IPS-NIHi11 (cell line): ENCODE data around the gene SCG5.
"Not testable (repeated sequence)": the region's sequence is repeated elsewhere in the genome, so short reads cannot be mapped to it uniquely, and the experiment has no call there.

ENCODE experiments used
- DNase-seq: peaks from one replicate; pipeline ENCODE4 v3.0.0; 2012; ENCODE audit warnings: mixed read lengths, low spot score

Gene SCG5, protein sequence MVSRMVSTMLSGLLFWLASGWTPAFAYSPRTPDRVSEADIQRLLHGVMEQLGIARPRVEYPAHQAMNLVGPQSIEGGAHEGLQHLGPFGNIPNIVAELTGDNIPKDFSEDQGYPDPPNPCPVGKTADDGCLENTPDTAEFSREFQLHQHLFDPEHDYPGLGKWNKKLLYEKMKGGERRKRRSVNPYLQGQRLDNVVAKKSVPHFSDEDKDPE

DNA sequence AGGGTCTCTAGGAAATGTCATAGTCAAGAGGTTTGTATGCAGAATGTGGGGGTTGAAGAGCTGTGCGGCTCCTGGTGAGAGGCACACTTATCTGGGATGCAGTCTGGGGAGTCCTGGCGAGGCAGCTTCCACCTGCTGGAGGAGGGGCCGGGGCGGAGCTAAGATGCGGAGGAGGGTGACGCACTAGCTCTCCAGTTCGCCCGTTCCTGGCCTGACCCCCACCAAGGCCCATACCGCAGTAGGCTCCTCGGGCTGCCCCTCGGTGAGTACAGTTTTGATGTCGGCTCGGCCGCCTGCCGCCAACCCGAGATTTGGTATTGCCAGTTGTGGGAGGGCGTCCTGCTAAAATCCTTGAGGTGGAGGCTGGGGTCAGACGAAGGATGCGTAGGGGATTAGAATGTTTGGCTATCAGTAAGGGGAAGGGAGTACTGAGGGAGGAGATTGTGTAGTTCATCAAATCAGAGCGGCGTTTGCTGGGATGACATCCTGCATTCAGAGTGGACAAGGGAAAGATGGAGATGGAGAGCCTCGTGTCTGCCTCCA is at the start of gene SCG5:
TSS of gene SCG5 (plus strand) at position 194 of the 543 bp plus-strand sequence. CDS start 1,883 bp downstream, outside the sequence.
- peak; percentile 86 for DNase-seq

DNA sequence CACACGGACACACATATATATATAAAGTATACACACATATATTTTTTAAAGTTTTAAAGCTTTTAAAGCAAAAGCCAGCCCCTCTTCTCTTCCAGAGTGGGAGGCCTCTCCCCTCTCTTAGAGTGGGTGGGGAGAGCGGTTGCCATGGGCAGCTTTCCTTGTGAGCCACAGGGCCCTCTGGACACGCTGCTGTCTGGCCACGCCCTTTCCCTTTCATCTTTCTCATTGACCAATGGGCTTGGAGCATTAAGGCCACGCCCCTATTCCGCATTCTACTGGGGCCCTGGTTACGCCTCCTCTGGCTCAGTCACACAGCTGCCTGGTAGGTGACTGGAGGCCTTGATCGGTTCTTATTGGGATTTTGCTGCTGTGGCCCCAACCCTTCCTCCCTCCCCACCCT is 48.4 kb upstream of the SCG5 start, which contains the start of gene GOLGA8N:
TSS of gene GOLGA8N (plus strand) at position 306 of the 400 bp plus-strand sequence.
- not testable (repeated sequence) for DNase-seq

DNA sequence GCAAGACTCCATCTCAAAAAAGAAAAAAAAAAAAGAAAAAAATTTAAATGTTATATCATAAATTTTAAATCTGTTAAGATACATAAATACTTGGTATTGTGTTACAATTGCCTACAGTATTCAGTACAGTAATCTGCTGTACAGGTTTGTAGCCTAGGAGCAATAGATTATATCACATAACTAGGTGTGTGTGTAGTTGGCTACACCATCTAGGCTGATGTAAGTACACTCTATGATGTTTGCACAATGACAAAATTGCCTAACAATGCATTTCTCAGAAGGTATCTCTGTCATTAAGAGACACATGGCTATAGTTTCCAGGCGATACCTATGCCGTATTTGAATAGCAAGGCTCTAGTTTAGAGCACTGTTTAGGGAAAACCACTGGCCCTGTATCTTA is 32.0 kb upstream of the SCG5 start:
- not testable (repeated sequence) for DNase-seq

DNA sequence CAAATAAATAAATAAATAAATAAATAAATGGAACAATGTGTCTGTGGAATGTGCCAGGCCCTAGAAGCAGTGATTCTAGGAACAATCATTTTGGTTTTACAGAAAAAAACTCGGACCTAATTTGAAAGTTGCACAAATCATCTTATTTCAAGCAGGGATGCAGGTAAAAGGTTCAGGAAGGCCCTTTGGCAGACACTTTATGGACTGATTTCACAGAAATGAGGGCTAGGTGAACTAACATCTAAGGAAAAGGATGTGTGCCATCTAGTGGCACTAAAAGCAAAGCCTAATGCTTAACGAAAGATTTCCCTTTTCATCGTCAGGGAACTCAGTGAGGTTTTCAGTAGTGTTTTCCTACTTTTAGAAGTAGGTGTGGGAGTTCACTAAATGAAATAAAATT is 30.8 kb upstream of the SCG5 start:
- not testable (repeated sequence) for DNase-seq

DNA sequence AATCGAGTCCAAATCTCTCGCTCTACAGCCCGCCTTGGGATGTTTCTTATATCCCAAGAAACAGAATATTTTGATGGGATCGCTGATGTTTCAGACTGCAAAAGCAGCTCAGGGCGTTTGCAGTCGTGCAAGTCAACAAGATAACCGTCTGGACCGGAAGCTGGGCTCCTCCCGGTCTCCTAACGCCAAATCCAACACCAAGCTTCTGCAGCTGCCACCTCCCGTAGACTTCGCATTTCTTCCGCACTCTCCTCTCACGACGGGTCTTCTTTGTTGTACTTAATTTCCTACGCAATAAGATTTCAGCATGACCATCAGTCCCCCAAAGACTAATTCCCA is 26.8 kb upstream of the SCG5 start:
- not testable (repeated sequence) for DNase-seq

DNA sequence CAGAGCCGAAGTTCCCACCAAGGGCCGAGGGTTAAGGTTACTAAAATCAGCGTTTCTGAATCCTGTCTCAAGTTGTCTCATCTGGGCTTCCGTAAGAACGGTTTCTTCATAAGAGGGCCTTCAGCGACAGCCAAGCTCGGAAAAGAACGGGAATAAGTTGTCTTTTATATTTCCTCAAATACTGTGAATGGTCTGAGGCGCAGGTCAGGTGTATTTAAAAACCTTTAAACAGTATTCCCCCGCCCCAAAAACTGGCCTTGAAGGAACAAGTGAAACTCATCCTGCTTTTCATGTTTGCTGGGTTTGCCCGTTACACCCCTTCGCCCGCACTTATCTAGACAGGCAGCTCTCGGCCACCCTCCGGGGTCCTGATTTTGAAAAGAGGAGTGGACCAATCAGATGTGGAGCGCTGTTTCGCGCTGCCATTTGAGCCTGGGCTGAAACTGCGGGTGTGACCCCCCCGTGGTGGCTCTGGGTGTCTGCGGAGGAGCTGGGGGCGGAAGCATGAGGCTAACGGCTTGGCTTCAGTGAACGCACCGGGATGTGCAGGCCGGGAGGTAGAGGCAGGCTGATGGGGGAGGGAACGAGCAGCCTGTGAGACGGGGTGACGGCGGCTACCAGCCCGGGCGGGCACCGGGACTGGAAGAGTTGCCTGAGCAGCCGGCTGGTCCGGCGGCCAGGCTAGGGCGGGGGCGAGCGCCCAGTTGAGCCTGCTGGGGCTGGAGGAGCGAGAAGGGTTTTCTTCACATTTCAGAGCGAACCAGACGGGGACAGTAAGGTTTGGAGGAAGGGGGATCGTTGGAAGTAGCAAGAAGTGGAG is 26.2 kb upstream of the SCG5 start, which contains the start of gene ARHGAP11A:
TSS of gene ARHGAP11A (plus strand) at position 454 of the 820 bp plus-strand sequence. CDS start 708 bp downstream, outside the sequence.
- DNase-seq, result peak; percentile 34

DNA sequence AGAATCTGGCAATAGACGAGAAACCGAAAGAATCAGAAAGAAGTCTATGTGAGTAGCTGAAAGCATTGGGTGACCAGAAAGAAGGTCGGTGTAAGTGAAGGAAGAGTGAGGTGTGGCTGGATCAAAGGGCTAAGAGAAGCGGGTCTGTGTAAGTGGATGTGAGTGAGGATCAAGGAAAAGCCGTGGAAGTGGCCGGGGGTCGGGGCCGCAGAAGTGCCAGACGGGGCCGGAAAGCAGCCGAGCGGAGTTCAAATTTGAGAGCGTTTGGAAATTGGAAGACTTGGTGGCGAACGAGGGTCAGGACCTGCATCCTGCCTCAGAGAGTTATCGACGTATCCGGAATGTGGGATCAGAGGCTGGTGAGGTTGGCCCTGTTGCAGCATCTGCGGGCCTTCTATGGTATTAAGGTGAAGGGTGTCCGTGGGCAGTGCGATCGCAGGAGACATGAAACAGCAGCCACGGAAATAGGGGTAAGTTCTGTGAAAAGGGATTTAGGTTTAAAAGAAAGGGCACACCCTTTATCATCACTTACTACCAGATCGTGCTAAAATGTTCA is 25.6 kb upstream of the SCG5 start:
- DNase-seq, result not testable (repeated sequence)

DNA sequence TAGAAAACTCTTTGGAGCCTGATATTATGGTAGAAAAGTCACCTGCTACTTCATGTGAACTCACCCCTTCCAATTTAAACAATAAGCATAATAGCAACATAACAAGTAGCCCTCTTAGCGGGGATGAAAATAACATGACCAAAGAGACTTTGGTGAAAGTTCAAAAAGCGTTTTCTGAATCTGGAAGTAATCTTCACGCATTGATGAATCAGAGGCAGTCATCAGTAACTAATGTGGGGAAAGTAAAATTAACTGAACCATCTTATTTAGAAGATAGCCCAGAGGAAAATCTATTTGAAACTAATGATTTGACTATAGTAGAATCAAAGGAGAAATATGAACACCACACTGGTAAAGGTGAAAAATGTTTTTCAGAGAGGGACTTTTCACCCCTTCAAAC is 5.1 kb upstream of the SCG5 start:
- DNase-seq, result no peak

DNA sequence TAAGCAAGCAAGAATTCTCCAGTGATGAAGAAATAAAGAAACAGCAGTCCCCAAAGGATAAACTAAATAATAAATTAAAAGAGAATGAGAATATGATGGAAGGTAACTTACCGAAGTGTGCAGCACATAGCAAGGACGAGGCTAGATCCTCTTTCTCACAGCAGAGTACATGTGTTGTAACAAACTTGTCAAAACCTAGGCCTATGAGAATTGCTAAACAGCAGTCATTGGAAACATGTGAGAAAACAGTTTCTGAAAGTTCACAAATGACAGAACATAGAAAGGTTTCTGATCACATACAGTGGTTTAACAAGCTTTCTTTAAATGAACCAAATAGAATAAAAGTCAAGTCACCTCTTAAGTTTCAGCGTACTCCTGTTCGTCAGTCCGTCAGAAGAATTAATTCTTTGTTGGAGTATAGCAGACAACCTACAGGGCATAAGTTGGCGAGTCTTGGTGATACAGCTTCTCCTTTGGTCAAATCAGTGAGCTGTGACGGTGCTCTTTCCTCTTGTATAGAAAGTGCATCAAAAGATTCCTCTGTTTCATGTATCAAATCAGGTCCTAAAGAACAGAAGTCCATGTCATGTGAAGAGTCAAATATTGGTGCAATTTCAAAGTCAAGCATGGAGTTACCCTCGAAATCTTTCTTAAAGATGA is 4.5 kb upstream of the SCG5 start:
- DNase-seq, result no peak

DNA sequence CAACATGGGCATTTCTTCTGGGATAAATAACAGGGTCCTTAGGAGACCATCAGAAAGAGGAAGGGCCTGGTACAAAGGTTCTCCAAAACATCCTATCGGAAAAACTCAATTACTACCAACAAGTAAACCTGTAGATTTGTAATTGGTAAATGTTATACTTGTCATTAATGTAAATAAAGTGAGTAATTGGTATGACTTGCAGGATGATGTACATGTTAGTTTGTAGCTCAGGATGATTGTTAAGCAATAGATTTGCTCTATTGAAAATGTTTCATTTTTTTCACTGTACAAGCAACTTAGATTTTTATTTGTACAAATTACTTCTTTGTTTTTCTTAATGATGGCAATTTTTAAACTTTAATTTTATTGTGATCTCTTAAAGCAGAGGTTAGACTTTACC is 3.8 kb upstream of the SCG5 start:
- DNase-seq, result no peak

DNA sequence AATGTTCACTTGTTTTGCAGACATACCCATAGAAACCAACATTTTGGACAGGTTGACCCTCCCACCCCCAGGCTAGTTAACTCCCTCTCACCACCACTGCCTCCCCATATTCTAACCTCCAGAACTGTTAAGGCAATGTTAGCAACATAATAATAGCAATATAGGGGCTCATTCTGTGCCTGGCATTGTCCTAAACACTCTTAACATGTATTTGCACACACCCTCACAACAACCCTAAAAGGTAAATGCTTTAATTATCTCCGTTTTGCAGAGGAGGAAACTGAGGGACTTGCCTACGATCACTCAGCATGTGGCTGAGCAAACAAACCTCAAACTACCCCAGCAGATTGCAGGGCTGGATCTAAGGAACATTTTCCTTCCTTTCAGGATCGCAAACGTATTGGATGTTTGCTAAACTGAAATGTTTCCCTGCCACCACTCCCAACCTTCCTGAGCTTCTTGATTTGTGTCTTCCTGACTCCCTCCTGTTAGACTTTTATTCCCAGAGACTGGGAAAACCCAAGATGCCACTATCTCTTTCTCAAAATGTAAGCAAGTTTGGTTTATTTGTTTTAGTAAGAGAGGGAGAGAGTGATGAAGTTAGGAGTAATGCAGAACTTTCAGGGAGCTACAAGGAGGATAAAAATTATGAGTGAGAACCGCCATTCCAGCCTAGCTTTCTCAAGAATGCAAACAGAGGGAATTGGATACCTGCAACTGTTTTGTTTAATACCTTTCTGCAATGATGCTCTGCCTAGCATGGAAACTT is 1.3 kb downstream of the SCG5 start:
- no peak for DNase-seq

DNA sequence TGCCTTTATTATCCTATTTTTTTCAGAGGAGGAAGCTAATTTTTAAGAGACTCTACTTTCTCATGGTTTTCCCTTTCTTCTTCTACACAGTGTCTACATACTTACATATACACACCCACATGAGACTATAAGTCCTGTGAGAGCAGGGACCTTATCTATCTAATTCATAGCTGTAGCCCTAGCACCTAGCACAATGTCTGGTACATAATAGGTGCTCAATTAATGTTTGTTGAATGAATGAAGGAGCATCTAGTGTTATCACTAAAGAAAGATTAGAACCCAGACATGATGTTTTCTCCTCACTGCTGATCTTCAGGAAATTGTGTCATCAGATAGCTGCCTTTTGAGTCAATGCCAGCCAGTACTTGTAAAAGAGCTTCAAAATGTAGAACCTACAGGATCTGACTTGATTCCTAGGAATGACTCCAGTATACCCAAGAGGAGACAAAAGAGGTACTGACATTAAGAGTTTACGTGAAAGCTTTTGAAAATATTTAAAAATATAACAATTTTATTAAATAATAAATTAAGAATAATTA is 2.5 kb downstream of the SCG5 start:
- no peak for DNase-seq

DNA sequence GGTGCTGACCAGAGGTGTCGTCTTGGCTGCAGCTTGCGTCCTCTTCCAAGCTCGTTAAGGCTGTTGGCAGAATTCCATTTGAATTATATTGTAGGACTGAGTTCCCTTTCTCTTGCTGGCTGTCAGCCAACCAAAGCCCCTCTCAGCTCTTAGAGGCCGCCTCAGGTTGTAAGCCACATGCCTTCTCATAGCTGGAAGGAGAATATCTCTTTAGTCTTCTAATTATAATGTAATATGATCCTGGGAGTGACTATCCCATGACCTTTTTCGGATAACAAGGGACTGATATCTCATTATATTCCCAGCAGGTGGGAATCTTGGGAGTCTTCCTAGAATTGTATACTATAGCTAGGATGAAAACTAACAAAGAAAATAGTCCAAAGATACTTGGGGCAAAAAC is 4.8 kb downstream of the SCG5 start:
- no peak for DNase-seq

DNA sequence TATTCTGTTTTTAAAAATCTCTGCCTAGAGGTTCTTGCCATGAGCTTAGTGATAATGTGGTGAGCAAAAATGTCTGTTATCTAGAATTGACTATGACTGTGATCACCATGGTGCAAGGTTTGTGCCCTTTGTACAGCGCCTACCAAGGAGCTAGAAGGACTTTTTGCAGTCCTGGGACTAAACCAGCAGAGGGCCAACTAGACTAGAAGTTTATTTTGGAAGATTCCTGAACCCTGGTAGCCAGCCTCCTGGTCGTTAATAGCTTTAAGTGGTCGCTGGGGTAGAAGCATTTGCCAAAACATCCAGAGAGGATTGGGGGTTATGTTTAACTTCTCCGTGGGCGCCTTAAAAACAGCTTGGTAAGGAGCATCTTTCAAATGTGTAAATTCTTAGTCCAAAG is 7.8 kb downstream of the SCG5 start:
- peak; percentile 47 for DNase-seq

DNA sequence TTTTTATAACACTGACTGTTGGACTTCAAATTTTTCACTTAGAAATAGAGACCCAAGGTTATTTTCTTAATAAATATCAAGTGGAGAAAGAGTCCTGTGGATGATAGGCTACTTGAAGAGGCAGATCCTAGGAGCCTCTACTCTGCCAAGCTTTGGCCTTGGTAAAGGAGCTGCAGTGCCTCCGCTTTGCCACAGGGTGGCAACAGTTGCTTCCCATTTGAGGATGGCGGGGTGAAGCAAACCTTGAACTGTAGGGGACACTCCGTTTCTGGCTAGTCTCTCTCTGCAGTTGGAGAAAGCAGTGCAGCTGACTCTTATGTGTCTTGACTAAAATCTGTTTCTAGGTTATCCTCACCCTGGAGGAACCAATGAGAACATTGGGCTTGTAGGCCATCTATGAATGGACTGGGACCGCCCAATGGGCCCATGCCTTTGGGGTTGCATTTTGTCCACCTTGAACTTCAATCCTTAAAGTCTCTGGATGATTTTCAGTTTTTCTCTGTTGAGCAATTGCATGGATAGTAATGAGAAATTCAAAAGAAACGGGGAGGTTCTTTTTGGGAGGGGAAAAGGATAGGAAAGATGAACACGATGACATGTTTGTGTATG is 9.8 kb downstream of the SCG5 start:
- DNase-seq, result peak; percentile 81

DNA sequence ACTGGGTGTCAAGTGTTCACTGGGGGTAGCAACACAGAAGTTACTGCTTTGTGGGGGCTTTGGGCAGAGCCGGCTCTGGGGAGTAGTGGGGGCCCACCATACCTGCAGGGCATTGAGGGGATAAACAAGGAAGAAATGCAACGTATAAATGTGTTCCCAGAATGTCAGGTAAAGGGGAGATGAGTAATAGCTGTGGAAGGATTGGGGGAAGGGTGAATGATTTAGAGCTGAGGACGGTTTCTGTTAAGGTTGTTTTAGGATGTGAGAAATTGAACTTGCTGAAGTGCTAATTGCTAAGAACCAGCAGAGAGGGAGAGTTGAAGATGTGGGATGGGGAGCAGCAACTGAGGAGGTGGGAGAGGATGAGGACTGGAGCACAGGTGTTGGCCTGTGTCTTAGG is 10.7 kb downstream of the SCG5 start:
- DNase-seq, result no peak

DNA sequence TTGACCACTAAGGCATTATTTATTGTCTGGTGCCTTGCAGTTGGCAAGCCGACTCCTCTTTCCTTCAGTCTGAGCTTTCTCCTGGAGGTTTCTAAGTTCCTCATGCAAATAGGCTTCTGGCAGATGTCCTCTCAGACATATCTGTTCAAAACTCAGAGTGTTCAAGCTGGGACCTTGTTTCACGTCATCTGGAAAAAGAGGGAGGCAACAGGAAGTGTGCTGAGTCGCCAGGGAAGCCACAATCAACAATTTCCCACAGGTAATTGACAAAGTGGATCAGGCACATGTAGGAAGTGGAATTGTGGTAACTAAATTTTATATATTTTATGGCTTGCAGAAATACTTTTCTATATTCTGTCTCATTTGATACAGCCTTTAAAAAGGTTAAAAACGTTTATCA is 14.6 kb downstream of the SCG5 start:
- no peak for DNase-seq

DNA sequence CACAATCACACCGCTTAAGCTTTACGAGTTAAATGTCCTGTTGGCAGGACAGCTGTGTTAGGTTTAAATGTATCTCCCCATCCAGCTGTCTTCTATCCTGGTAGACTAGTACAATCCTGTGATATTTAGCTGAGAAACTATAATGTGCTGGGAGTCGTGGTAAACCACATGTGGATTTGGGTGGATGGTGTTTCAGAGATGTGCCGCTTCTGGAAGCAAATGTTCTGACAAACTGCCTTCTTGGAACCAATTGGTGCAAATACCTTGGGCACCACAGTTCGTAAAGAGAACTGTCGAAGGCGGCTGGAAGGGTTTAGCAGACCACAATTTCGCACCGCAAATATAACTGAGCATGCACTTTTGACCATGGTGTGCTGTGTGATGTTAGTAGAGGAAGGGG is 15.0 kb downstream of the SCG5 start:
- no peak for DNase-seq

DNA sequence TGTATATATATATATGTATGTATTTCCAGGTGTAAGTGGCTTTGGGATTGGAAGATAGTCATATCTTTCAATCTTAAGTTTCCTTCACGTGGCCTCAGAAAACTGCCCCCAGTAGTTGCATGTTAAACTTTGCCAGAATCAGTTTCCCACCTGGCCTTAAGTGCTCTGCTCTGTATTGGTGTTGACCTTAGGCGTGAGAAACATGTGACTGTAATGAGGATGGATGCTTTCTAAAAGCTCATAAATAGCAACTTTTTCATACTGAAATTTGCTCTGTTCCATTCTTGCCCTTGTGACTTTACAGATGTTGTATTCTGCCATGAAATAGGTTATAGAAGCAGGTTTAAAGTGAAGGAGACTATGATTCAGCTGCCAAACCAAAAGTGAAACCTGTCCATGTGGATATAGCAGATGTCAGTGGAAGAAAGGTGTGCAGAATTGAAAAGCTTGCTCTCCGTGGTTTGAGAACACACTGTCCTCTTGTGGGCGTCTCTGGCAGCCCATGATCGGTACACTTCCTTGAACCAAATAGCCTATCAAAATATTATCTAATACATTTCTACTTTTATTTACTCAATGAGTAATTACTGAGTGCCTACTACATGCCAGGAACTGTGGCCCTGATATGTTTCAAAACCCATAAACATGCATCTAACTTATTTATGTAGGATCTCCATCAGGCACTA is 15.8 kb downstream of the SCG5 start:
- no peak for DNase-seq

DNA sequence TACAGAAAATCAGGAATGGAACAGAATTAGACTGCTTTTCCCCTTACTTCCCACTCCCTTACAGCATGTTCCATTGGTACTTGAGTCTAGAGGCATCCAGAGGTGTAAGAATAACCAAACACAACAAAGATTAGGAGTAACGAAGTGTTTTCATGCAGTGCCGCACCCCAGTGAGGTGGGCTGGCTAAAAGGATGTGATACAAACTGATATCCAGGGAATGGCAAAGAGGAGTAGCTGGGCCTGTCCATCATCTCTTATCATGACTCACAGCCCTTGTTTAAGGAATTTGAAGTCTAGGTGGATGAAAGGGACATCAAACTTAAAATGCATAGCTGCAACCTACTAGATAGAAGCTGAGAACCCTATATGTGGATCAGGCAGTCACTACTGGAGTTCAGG is 16.4 kb downstream of the SCG5 start:
- no peak for DNase-seq
